B cell (primary cell): Measurements from ENCODE around the gene CUEDC2. TPM values are rescaled to one million over a fixed set of nuclear protein-coding genes. Genes with fewer than 3 reads are reported as not detected.

Experiments
- ATAC-seq: fragments of 200-7000 bp; cut with Tn5 transposase; one replicate; pipeline ENCODE4 v1.10.0; 2021; ENCODE audit warnings: low read depth, mild to moderate bottlenecking, moderate number of reproducible peaks, moderate library complexity
- CTCF ChIA-PET: fragments of 350-600 bp; sonication (Branson Sonifier 250); formaldehyde crosslinking; loops from one replicate; lab custom pipeline; 2021; ENCODE audit warnings: antibody characterized with exemption, inconsistent platforms; lab: Charles Lee
- POLR2A ChIA-PET: fragments of 350-600 bp; sonication (Branson Sonifier 250); formaldehyde crosslinking; loops from one replicate; lab custom pipeline; 2021; ENCODE audit warnings: antibody characterized with exemption; lab: Charles Lee
- DNase-seq: peaks from one replicate; pipeline ENCODE4 v3.0.0; 2013
- H2AFZ ChIP-seq: 2 replicates; pipeline ENCODE4 v1.6.1; 2012; ENCODE audit warnings: mild to moderate bottlenecking, low read depth, low read length; ENCODE audit not compliant: insufficient read depth, poor library complexity, severe bottlenecking
- H3K27ac ChIP-seq, 2 donors: 1 replicate in 1 of 2; 2 replicates in 1 of 2; pipeline ENCODE4 v1.5.1; 2012 to 2013; ENCODE audit warnings: low read length in 2 of 2, mild to moderate bottlenecking in 2 of 2, moderate library complexity in 1 of 2
- H3K27me3 ChIP-seq, 4 experiments: fragments of 200-600 bp in 1 of 4; sonication (generic) in 1 of 4; replicated peaks in 1 of 4; 1 replicate in 2 of 4; 2 replicates in 2 of 4; pipeline versions ENCODE4 v1.6.1 to v1.7.0; 2013 to 2016; ENCODE audit warnings: low read length in 3 of 4, mild to moderate bottlenecking in 2 of 4, mixed read lengths in 1 of 4, moderate library complexity in 1 of 4; ENCODE audit not compliant: insufficient read depth in 4 of 4, control insufficient read depth in 3 of 4; ENCODE audit errors: control extremely low read depth in 1 of 4
- H3K36me3 ChIP-seq, 2 experiments: replicated peaks in 1 of 2; 1 replicate in 1 of 2; 2 replicates in 1 of 2; pipeline versions ENCODE4 v1.6.1 to v1.7.1; 2013; ENCODE audit warnings: low read length in 1 of 2; ENCODE audit not compliant: insufficient read depth in 2 of 2, control insufficient read depth in 1 of 2; ENCODE audit errors: control extremely low read depth in 1 of 2, extremely low read depth in 1 of 2
- H3K4me1 ChIP-seq, 2 donors: fragments of 200-600 bp in 1 of 2; sonication (generic) in 1 of 2; 1 replicate in 1 of 2; 2 replicates in 1 of 2; pipeline versions ENCODE4 v1.5.1 to v1.6.1; 2013 to 2017; ENCODE audit warnings: low read length in 2 of 2; ENCODE audit not compliant: control insufficient read depth in 2 of 2, insufficient read depth in 2 of 2
- H3K4me2 ChIP-seq: replicated peaks from 2 replicates; pipeline ENCODE3; 2012; ENCODE audit warnings: mild to moderate bottlenecking, low read depth, low read length; ENCODE audit not compliant: poor library complexity, severe bottlenecking
- H3K4me3 ChIP-seq, 5 experiments: fragments of 200-600 bp in 1 of 5; sonication (generic) in 1 of 5; 1 replicate in 3 of 5; 2 replicates in 2 of 5; pipeline versions ENCODE4 v1.5.1 to v1.7.0; 2011 to 2016; ENCODE audit warnings: low read length in 4 of 5, mild to moderate bottlenecking in 4 of 5, low read depth in 2 of 5, control low read depth in 1 of 5, moderate library complexity in 1 of 5; ENCODE audit not compliant: insufficient read depth in 1 of 5; ENCODE audit errors: control extremely low read depth in 1 of 5, extremely low read depth in 1 of 5
- H3K79me2 ChIP-seq: fragments of 200-600 bp; sonication (generic); one replicate; pipeline ENCODE4 v1.6.0; 2016; ENCODE audit warnings: low read length; ENCODE audit not compliant: control insufficient read depth, insufficient read depth
- H3K9ac ChIP-seq: fragments of 200-600 bp; sonication (generic); 2 replicates; pipeline ENCODE4 v1.6.1; 2017; ENCODE audit warnings: mild to moderate bottlenecking, low read length, moderate library complexity
- H3K9me3 ChIP-seq, 3 donors: one replicate each; pipeline versions ENCODE4 v1.6.1 to v1.7.1; 2013; ENCODE audit warnings: low read length in 2 of 3; ENCODE audit not compliant: control insufficient read depth in 2 of 3, insufficient read depth in 1 of 3; ENCODE audit errors: control extremely low read depth in 1 of 3
- H4K20me1 ChIP-seq: 2 replicates; pipeline ENCODE4 v1.6.0; 2012; ENCODE audit warnings: mild to moderate bottlenecking, low read length; ENCODE audit not compliant: insufficient read depth, control insufficient read depth, poor library complexity, severe bottlenecking
- H3K27ac Mint-ChIP-seq: one replicate; pipeline ENCODE4 v1.8.0; 2021; ENCODE audit warnings: mixed read lengths
- H3K27me3 Mint-ChIP-seq: one replicate; pipeline ENCODE4 v1.8.0; 2021; ENCODE audit warnings: mixed read lengths
- H3K4me1 Mint-ChIP-seq: one replicate; pipeline ENCODE4 v1.8.0; 2021; ENCODE audit warnings: mixed read lengths
- H3K4me3 Mint-ChIP-seq: one replicate; pipeline ENCODE4 v1.8.0; 2021; ENCODE audit warnings: mixed read lengths
- H3K9me3 Mint-ChIP-seq: one replicate; pipeline ENCODE4 v1.8.0; 2022; ENCODE audit warnings: mixed read lengths; ENCODE audit not compliant: insufficient read depth
- EZH2 ChIP-seq: IDR thresholded peaks from 2 replicates; pipeline ENCODE4 v1.6.1; 2012; ENCODE audit warnings: borderline replicate concordance, low read depth, mild to moderate bottlenecking, moderate library complexity, low read length; ENCODE audit not compliant: insufficient read depth, poor library complexity, severe bottlenecking
- WGBS: methylation state at CpG from one replicate; pipeline ENCODE4 v1.1.5; 2013; ENCODE audit warnings: missing lambda C conversion rate; ENCODE audit not compliant: insufficient coverage; 5-methylcytosine and 5-hydroxymethylcytosine counted together
- intact Hi-C: fragments of 100-400 bp; cut with micrococcal nuclease; formaldehyde crosslinking; loops from one replicate; pipeline ENCODE4 v1.10.0; 2022
- polyA plus RNA-seq: library from polyadenylated mRNA; depleted of rRNA; stranded (reverse); fragments of >200 nt; gene quantifications from 2 replicates; pipeline ENCODE4 v1.2.3, GENCODE V29; 2012
- total RNA-seq, 2 donors: library from RNA; stranded (reverse); fragments of 120-200 nt in 1 of 2; gene quantifications; 1 replicate in 1 of 2; 2 replicates in 1 of 2; pipeline versions ENCODE4 v1.2.3 to v1.2.4, GENCODE V29; 2013 to 2022
- TF ChIP-seq, protein P1 (sequence below): fragments of 200-600 bp; IDR thresholded peaks from one replicate; pipeline ENCODE4 v1.8.0; 2022; ENCODE audit warnings: antibody characterized with exemption, mild to moderate bottlenecking

Gene CUEDC2
- total and polyA plus RNA-seq, 2 donors (not counting 1 experiment from before 2014, with no cell fraction given), result 35.6 to 49.4 TPM

DNA sequence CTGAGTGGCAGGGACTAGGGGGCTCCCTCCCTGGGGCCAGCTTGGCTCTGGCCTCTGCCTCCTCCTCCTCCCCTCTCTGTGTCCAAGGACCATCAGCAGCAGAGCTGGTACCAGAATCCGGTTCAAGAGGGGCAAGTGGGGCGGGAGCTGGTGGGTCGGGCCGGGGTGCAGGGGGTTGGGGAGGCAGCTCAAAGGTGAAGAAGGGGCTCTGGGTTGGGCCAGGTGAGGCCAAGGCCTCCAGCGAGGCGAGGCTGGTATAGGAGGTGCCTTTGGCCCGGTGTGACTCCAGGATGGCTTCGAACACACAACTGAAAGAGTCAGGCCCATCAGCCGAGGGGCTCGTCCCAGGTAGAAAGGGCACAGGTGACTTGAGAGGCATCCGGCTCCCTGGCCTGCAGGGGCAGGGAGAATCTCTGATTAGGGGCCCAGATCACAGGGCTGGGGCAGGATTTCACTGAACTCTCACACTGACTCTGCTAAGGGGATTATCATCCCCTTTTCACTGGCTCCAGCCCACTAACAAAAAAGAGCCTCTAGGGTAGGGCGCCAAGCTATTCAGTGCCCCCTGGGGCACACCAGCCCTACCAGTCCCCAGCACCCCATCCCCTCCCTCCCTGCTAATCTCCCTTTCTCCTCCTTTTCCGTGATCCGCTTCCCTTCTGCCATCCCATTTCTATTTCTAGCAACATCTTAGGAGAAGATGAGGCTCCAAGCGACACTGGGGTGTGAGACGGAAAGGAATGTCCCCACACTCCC, 18.4 kb downstream of the CUEDC2 start:
- Histone ChIP-seq H3K4me2 (no peak overlapping the region), H3K36me3 (no peaks in the 10 kb centered on the region), H2AFZ (no peak overlapping the region), H3K27ac (no peak overlapping the region), H3K4me3 (no peak overlapping the region), H3K27me3 (peaks cover 0 to 92% (median 53%) of the 10 kb centered on the region in 4 experiments), H4K20me1 (no peaks in the 10 kb centered on the region), H3K79me2 (no peaks in the 10 kb centered on the region), H3K9ac (no peak overlapping the region), H3K9me3 (peaks cover 0 to 19% (median 0%) of the 10 kb centered on the region in 3 donors), H3K4me1 (peaks cover 28% of the 10 kb centered on the region in 2 donors)
- CTCF ChIA-PET, result interaction anchor here (1.0 to 5.0 kb wide), 3 partner anchors 8 to 13 kb away, joined by 6 to 35 read pairs (median 10); no protein-coding TSS in a partner anchor
- POLR2A ChIA-PET, result interaction anchor here (0.6 kb wide), 1 partner anchor 13 kb away, joined by 3 read pairs; no protein-coding TSS in a partner anchor
- ATAC-seq (no peak), DNase-seq (peak; percentile 16)
- Mint-ChIP-seq H3K9me3 (no peaks in the 10 kb centered on the region), H3K27me3 (peaks cover 64% of the 10 kb centered on the region), H3K4me3 (no peak overlapping the region), H3K27ac (no peak overlapping the region), H3K4me1 (peaks cover 30% of the 10 kb centered on the region)
- WGBS, result 98% methylated on average over 16 of the region's 16 CpGs
- TF ChIP-seq EZH2, result no peak
- TF ChIP-seq, protein P1, sequence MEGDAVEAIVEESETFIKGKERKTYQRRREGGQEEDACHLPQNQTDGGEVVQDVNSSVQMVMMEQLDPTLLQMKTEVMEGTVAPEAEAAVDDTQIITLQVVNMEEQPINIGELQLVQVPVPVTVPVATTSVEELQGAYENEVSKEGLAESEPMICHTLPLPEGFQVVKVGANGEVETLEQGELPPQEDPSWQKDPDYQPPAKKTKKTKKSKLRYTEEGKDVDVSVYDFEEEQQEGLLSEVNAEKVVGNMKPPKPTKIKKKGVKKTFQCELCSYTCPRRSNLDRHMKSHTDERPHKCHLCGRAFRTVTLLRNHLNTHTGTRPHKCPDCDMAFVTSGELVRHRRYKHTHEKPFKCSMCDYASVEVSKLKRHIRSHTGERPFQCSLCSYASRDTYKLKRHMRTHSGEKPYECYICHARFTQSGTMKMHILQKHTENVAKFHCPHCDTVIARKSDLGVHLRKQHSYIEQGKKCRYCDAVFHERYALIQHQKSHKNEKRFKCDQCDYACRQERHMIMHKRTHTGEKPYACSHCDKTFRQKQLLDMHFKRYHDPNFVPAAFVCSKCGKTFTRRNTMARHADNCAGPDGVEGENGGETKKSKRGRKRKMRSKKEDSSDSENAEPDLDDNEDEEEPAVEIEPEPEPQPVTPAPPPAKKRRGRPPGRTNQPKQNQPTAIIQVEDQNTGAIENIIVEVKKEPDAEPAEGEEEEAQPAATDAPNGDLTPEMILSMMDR, result no peak
- intact Hi-C loops, result no loop called here
